Stimulated activated naive CD4-positive, alpha-beta T cell treated with Interleukin-2 at 50 U/mL for 16 hours (primary cell): ENCODE measurements around the gene SELP.

Experiments
- DNase-seq: peaks from one replicate; lab custom pipeline; 2025; lab: John Stamatoyannopoulos, UW

SELP gene

DNA sequence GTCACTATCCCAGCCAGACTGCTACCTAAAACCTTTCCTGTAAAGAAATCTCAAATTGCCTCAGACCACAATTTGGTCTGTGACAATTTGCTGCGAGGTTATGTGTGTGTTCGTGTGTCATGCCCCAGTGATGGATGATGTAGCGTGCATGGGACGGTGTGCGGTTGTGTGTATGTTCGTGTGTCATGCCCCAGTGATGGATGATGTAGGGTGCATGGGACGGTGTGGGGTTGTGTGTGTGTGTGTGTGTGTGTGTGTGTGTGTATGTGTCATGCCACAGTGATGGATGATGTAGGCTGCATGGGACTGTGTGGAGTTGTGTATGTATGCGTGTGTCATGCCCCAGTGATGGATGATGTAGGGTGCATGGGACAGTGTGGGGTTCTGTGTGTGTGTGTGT lies 9.4 kb downstream of the SELP start:
- DNase-seq: no peak

DNA sequence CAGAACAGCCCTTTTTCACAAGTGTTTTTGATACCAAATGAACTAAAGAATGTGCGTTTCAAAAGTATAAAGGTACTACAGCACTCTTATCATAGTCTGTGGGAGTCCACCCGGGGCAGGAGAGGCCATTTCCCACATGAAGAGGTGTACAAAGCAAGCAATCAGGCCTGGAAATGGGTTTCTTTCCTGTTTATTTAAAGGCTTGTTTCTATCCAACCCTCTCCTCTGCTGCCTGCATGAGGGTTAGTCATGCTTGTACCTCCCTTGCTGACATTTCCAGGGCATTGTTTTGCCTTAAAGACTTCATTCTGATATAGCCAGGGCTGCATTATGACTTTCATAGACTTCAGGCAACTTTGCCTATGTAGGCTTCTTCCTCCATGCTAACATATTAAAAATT lies 11.6 kb downstream of the SELP start:
- no peak for DNase-seq

DNA sequence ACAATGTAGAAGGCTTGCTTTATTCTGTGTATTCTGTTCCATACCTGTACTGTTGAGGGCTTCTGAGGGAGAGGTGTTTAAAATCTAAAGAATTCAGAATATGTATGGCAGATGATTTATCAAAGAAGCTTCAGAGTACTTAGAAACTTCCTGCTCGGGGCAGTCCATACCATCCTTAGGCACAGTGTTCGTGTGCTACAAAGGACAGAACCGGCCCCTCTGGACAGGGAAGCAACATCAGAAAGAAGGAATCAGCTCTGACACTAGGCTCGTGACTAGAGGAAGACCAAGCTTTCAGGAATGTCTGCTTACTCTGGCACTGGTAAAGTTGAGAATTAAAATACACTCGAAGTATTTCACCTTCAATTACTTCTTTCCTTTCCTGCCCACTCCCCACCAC lies 14.1 kb downstream of the SELP start:
- no peak for DNase-seq

DNA sequence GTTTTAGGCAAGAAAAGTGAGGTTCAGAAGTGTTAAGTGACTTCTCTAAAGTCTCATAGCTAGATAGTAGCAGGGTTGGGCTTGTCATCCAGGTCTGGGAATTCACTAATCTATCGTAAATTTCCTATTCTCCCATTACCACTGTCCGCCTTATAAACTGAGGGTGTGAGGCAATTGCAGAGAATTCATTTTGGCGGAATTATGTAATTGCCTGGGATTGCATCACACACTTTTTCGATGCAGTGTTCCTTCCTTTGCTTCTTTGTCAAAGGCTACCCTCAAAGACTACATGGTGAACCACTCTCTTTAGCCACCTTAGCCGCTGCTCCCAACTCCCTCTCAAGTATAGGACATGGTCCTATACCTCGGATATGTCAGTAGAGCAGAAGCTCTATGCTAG lies 19.1 kb downstream of the SELP start:
- DNase-seq: no peak

DNA sequence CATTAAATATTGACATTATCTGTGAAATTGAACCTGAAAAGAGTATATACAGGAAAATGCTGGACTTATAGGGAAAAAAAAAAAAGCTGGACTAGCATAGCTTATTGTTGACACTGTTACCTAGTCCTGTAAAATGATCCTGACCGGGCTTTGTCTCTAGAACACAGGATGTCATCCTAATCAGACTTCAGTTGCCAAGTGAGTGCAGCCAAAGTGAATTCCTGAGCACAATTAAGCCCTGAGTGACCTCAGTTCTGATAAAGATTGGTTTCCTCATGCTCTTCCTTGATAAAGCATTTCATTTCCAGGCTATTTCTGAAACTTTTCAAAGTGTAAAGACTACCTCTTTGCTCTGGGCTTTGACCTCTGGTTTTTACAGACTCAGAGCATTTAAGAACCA lies 19.8 kb downstream of the SELP start:
- no peak for DNase-seq

DNA sequence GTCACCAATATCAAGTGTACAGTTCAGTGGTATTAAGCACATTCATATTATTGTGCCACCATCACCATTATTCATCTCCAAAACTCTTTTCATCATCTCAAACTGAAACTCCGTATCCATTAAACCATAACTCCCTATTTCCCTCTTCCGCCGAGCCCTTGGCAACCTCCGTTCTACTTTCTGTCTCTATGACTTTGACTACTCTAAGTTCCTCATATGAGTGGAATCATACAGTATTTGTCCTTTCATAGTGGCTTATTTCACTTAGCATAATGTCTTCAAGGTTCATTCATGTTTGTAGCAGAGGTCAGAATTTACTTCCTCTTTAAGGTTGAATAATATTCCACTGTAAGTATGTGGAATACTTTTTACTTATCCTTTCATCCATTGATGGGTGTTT lies 21.7 kb downstream of the SELP start:
- DNase-seq: no peak

DNA sequence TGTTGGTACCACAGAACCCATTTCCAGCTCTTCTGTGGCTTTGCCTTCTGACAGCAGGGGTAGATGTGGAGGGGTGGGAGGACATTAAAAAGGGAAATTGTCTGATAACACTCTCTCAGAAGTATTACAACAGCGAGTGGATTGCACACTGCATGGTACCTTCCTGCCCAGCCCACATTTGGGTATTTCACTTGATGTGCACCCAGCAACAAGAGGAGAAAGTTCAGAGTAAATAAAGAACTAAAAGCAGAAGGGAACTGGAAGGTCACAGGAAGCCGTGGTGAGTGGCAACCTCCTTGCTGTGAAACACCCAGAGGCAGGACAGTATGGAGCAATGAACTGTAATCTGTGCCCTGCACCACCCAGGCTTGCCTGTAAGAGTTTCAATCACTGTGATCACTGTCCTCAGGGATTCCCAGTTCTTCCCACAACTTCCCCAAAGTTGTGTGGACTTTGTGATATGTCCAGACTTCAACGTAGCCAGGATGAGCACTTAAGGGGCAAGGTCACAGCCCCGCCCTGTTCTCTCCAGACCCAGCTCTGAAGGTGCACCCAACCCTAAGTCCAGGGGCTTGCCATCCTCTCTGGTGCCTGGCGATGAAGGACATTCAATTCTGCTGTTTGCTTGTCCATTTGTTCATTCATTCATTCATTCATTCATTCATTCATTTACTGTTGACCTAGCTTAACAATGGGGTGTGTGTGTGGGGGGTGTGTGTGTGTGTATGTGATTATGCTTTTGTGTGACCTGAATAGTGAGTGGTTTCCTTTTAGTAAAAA lies 25.0 kb downstream of the SELP start:
- no peak for DNase-seq

DNA sequence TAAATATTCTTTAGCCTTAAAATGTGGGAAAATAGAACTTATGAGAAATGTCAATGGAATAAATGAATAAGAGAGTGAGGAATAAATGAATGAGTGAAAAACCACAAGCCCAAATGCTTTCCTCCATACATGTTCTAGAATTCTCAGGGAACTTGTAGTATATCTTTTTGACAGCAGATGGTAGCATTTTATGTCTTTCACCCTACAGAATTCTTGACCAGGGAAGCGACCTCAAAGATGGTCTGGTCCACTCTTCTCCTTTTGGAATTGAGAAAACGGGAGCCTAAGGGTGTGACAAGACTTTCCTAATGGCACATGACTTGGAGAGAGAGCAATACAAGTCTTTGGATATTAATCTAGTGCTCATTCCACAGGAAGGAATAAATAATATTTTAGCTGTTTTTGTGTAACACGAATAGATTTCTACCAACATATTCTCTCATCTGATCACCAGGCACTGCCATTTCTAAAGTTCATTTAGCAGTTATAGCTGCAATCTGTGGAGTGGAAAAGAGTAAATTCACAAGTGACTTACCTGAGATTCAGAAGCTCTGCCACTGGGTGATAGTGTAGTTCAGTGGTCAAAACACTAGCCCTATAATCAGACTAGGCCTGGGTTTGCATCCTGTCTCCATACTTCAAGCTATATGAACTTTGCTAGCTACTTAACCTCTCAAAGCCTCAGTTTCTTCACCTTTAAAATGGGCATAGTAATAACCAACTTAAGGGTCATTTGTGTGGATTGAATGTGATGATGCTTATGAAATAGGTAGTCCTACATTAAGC lies 28.6 kb downstream of the SELP start:
- no peak for DNase-seq

DNA sequence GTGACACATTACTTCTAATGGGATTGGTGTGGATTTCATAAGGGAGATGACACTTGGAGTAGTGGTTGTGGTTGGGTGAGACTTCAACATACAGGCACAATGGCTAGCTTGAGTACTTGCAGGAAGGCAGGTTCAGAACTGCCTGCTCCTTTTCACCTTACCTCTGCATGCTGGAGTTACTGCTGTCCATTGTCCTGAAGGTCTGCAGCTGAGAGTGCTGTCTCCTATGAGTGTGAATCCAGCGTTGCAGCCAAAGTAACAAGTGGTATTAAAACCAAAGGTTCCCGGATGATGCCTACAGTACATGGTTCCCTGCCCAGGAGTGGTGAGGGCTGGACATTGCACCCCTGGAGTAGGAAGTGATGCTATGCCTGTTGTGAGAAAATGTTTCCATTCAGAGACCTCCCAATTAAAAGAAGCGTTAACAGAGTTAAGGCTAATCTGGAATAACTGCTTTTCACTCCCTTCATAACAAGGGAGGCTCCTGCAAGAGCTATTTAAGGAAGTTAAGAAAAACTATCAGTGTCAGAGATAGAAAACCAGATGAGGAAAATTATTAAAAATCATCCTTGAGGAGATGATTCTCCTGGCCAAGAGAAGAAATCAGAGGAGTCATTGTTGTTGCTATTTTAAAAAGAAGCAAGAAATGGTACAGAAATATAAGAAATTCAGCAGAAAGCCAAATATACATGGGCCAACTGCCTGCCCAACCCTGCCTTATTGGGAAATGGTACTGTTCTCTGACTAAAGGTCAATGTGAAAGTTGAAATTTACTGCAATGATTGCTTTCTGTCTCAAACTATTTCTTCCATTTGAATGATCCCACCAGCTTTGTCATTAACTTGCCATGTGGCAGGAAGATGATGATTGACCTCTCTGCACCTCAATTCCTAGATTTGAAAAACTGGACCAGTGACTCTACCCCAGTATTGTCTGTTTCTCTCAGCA lies 33.9 kb downstream of the SELP start:
- no peak for DNase-seq

DNA sequence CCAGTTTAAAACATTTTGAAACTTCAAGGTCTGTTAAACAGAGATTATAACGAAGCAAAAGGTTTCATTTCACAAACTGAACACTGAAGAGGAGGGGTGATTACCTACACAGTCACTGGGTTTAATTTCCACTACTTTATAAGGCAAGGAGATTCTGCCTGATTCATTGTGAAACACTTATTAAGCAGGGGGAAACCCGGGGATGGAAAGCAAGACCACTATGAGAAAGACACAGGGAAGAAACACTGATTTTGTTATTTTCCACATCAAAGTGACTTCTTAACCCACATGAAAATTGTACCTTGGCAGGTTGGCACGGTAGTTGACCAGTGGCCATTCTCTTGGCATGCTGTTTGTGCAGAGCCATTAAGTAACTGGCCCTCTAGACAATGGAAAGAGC lies 35.5 kb downstream of the SELP start:
- no peak for DNase-seq

DNA sequence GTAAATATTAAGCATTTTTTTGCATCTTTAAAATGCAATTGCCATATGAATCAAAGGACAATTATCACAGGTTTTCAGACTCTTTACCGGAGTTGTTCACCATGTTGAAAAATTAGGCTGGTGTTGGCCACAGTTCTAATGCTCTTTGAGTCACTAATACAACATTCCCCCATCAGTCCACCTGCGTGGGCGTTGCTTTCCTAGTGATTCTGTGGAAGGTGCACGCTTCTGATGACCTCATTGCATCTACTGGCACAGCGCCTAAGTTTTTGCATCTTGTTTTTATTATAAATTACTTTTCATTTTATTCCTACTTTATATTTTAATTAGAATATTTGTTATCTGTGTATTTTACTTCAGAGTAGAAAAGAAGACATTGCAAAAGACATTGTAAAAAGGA lies 39.0 kb downstream of the SELP start:
- DNase-seq: no peak

DNA sequence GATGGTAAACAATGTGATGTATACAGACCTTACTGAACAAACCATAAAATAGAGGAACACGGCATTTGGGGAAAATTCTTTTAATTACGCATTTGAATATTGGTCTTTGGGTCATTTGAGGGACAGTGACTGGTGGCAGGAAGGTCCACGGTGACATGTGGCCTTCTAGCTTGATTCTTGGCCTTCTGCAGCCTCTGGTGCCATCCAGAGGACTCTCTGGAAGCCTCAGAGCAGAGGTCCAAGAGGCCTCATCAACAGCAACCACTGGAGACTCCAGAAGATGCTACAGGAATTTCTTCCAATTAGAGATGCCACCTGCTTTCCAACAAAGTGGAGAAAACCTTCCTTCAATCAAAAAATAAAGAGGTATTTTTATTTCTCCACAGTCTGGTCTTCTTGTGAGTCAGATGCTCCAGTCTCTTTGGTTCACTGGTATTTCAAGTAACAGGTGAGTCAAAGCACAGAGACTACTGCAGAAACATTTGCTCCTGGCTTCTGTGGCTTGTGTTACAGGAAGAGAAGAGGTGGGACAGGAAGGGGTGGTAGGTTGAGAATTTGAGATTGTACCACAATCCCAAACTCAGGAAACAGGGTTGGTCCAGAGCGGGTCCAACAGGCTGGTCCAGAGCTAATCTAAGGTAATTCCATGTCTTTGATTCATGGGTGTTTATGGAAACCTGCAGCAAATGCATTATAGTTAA lies 41.0 kb downstream of the SELP start:
- DNase-seq: no peak

DNA sequence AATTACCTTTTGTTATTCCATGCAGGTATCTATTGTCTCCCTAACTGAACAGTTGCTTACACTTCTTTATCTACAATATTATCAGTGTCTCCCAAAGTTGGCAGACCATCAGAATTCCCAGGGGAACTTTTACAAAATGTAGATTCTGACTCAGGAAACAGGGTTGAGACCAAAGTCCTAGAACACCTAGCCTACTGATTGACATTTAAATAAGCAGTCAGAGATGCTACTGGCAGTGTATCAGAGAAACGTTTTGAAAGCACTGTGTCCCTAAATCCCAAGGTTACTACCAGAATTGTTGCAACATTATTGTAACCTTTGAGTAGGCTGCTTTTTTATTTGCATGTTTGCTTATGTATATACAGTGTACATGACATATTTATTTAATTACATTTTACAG lies 41.8 kb downstream of the SELP start:
- DNase-seq: no peak

DNA sequence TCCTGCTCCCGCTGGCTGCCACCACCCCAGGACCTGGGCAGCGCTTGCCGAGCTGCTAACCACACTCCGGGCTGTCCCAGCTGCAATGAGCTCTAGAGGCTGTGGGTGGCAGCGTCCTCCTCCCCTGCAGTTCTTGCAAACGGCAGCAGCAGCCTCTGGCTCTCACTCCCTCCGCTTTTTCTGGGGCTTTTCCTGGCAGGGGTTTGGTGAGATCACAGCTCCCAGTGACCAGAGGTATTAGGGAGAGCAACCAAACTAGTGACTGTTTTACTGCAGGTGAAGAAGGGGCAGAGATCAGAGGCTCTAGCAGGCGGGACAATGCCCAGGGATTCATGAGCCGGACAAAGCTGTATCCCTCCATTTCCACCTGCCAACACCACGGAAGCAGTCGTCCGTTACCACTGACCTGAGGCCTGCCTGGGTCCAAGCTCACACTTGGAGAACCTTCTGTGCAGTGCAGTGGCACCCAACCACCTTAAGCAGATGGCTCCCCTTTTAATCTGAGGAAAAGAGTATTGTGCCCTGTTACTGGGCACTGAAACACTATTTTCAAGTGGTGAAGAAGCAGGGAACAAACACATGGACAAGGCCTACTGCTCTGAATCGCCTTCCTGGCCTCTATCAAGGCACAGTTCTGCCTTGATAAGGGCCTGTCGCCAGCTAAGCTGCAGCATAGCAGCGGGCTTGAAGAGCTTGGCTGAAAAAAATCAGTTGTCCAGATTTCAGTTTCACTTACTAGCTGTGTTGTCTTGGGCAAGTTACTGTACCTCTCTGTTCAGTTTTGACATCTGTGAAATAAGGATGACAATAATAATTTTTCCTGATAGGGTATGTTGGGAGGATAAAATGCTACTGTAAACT lies 43.3 kb downstream of the SELP start, which contains the start of gene F5:
TSS of gene F5 (minus strand) at position 87 of the 861 bp plus-strand sequence. CDS start 95 bp downstream, outside the sequence.
- peak; percentile 75 for DNase-seq

DNA sequence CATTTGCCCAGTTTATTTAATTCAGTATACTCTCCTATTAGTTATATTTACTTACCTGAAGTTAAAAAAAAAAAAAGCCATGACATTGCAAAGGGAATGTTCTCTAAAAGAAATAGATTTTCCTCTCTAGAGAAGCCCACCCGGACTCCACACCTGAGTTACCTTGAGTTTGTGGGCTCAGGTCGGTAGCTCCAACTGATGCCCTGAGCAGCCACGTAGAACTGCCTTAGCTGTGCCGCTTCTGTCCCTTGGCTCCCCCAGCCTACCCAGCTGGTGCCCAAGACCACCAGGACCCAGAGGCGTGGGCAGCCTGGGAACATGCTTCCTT lies 43.9 kb downstream of the SELP start:
- DNase-seq: no peak

DNA sequence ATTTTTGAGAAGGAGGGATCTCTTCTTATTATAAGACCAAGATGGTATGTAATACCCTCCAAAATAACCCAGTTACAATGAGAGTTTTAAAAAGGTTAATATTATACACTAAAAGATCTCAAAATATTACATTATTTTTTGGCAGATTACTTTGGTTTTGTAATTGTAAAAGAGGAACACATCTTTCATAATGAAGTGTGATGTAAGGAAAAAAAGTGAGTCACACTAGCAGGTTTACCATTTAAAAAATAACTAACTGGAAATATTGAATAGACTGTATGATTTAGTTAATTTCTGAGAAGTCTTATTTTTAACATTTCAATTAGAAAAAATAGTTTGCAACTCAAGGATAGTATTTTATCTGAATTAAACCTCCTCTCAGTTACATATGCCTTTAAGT lies 44.7 kb downstream of the SELP start:
- no peak for DNase-seq

DNA sequence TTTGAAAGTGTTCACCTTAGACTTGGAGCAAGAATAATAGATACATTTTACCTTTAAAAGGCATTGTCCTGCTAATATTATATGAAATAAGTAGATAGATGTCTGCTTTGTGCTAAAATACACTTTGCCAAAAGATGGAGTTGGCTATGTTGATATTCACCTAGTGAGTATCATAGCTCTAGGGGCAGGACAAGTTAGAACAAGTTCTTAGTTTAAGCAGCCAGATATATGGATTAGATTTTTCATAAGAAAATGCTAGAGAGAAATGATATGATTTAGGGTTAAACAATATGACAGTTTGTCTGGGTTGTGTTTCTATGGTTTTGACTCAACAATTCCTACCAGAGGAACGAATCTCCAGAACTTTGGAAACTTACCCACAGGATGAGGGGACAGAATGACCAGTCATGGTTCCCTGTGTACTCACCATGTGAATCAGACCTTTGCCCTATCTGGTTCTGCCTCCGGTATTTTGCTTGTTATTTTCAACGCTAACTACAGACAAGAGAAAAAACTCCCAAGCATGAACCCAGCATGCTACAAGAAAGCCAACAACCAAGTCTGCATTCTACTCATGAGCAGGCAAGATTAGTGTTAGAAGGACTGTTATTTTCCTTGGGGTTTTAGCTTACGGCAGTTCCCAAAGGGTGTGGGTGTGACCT lies 45.3 kb downstream of the SELP start:
- no peak for DNase-seq

DNA sequence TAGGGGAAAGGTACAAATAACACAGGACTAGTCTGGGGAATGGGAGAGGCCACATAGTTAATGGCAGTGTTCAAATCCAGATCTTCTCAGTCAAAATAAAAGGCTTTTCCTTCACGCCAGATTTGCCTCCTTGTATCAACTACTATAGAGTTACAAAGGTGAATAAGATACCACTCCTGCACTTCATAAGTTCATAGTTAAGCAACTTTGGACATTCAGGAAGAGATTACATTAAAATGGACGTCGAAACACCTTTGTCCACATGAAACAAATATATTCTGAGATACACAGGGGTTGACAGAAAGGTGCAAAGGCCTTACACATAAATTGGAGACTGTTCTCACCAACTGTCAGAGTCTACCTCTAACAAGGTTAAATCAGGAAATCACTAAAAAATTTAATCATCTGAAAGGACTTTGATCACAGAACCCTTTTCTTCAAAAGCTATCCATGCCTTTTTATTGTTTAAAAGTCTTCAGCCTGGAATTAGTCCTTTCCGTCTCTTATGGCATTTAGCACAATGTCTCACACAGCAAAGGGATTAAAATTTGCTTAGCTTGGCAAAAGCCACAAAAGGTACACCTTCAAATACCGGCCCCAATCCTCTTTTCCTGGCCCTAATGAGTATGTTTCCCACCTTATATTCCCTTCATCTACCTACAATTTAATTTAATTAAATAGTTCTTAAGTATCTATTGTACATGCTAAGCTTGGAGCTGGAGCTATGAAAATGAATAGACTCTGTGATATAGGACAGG lies 51.8 kb downstream of the SELP start:
- DNase-seq: no peak

DNA sequence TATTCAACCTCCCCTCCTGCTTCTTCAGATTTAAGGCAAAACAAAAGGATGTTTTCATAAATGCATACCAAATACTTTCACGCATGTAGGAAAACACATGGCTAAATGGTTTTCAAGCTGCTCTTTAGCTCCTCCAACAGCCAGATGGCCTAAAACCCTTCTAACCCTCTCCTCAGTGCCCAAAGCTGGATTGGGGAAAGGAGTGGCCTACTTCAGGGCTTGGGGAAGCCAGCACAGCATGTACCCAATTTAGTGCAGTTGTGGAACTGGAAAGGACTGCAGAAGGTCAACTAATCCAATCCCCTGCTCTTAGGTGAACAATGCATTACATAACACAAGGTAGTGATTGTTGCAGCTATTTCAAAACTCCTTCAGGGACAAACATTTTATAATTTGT lies 53.0 kb downstream of the SELP start:
- DNase-seq: no peak
